HepG2 (cell line): ENCODE results near the gene NOCT. TPM values are rescaled to one million over a fixed set of nuclear protein-coding genes. Genes with fewer than 3 reads are reported as not detected.
"Not testable (repeated sequence)": the region's sequence is repeated elsewhere in the genome, so short reads cannot be mapped to it uniquely, and the experiment has no call there.

Experiments
- ATAC-seq: fragments of 200-7000 bp; cut with Tn5 transposase; 3 replicates; pipeline ENCODE4 v1.9.1; 2020; ENCODE audit warnings: mild to moderate bottlenecking, moderate library complexity
- BruUV-seq: library from RNA; stranded (reverse); fragments of 400-500 nt; replicated peaks from 2 replicates; lab custom pipeline; 2021; lab: Mats Ljungman, UMichigan
- CTCF ChIA-PET: fragments of 300-600 bp; formaldehyde crosslinking; extraction: SDS; loops from one replicate; lab custom pipeline; 2021; ENCODE audit warnings: low total read pairs, inconsistent platforms, low intra/inter-chr PET ratio; lab: Yijun Ruan, JAX
- POLR2A ChIA-PET: fragments of 350-600 bp; sonication (Branson Sonifier 250); formaldehyde crosslinking; loops from one replicate; lab custom pipeline; 2020; ENCODE audit warnings: antibody characterized with exemption, inconsistent platforms; lab: Yijun Ruan, JAX
- DNase-seq: peaks from one replicate; pipeline ENCODE4 v3.0.0-alpha.2; 2015; ENCODE audit warnings: low spot score
- FAIRE-seq: peaks from 3 replicates; lab custom pipeline; 2011; peaks lifted over from hg19 to GRCh38; lab: Jason Lieb, UNC
- H2AFZ ChIP-seq: one replicate; pipeline ENCODE4 v1.6.1; 2011; ENCODE audit warnings: low read length, inconsistent platforms
- H3K27ac ChIP-seq: fragments of 300-600 bp; 3 replicates; pipeline ENCODE4 v1.8.0; 2011; ENCODE audit warnings: mixed run types, mild to moderate bottlenecking, mixed read lengths, low read length, inconsistent platforms; ENCODE audit not compliant: insufficient read depth; ENCODE audit errors: extremely low read length
- H3K27me3 ChIP-seq, 2 experiments: fragments of 200-600 bp in 1 of 2; 2 replicates in 1 of 2; 3 replicates in 1 of 2; pipeline versions ENCODE4 v1.6.0 to v1.8.0; 2011; ENCODE audit warnings: low read length in 2 of 2, mild to moderate bottlenecking in 2 of 2, moderate library complexity in 2 of 2, inconsistent platforms in 1 of 2; ENCODE audit not compliant: insufficient read depth in 2 of 2, control insufficient read depth in 1 of 2
- H3K36me3 ChIP-seq, 2 experiments: fragments of 200-600 bp in 1 of 2; replicated peaks in 1 of 2; 2 replicates in 1 of 2; 3 replicates in 1 of 2; pipeline versions ENCODE4 v1.5.1 to v1.8.0; 2011; ENCODE audit warnings: low read length in 2 of 2, inconsistent platforms in 1 of 2; ENCODE audit not compliant: insufficient read depth in 2 of 2, control insufficient read depth in 1 of 2
- H3K4me1 ChIP-seq: 2 replicates; pipeline ENCODE4 v1.5.1; 2012; ENCODE audit warnings: low read length, inconsistent platforms; ENCODE audit not compliant: insufficient read depth
- H3K4me2 ChIP-seq: 2 replicates; pipeline ENCODE4 v1.6.0; 2011; ENCODE audit warnings: low read depth, low read length, inconsistent platforms
- H3K4me3 ChIP-seq, 3 experiments: fragments of 200-600 bp in 1 of 3; sonication (generic), shearing (Covaris generic) in 1 of 3; replicated peaks in 1 of 3; 2 replicates each; pipeline ENCODE4 v1.5.1; 2011 to 2016; ENCODE audit warnings: low read length in 3 of 3, inconsistent platforms in 2 of 3, low read depth in 2 of 3, mild to moderate bottlenecking in 2 of 3, control low read depth in 1 of 3, mixed read lengths in 1 of 3; ENCODE audit not compliant: insufficient read depth in 1 of 3
- H3K79me2 ChIP-seq: one replicate; pipeline ENCODE4 v1.6.1; 2011; ENCODE audit warnings: low read length, inconsistent platforms; ENCODE audit not compliant: insufficient read depth
- H3K9ac ChIP-seq: 2 replicates; pipeline ENCODE4 v1.6.0; 2011; ENCODE audit warnings: mild to moderate bottlenecking, low read depth, low read length, inconsistent platforms; ENCODE audit not compliant: insufficient read depth
- H3K9me3 ChIP-seq: 2 replicates; pipeline ENCODE4 v1.5.1; 2012; ENCODE audit warnings: mild to moderate bottlenecking, low read length
- H4K20me1 ChIP-seq: 2 replicates; pipeline ENCODE4 v1.6.0; 2011; ENCODE audit warnings: inconsistent platforms, mild to moderate bottlenecking, low read length, moderate library complexity; ENCODE audit not compliant: insufficient read depth
- BRD4 ChIP-seq: sonication (generic); formaldehyde crosslinking; IDR thresholded peaks from 2 replicates; pipeline ENCODE4 v1.4.0; 2020; ENCODE audit warnings: missing genetic modification reagents
- HCFC1 ChIP-seq: fragments of 150-350 bp; IDR thresholded peaks from 2 replicates; pipeline ENCODE4 v1.6.1; 2014; ENCODE audit warnings: low read depth, low read length
- MIER2 ChIP-seq: IDR thresholded peaks from 2 replicates; pipeline ENCODE4 v1.6.1; 2016; ENCODE audit warnings: missing biosample characterization, missing genetic modification reagents
- NPAS2 ChIP-seq: sonication (generic); formaldehyde crosslinking; IDR thresholded peaks from 2 replicates; pipeline ENCODE4 v1.8.0; 2022; ENCODE audit warnings: mild to moderate bottlenecking, missing genetic modification reagents, borderline replicate concordance
- NR2F1 ChIP-seq, 2 experiments: fragments of 450-650 bp in 1 of 2; formaldehyde crosslinking in 1 of 2; IDR thresholded peaks; 2 replicates each; pipeline versions ENCODE4 v1.5.0 to v1.6.1; 2016 to 2020; ENCODE audit warnings: mild to moderate bottlenecking in 1 of 2, missing compliant biosample characterization in 1 of 2, missing genetic modification reagents in 1 of 2, moderate library complexity in 1 of 2
- RBAK ChIP-seq: sonication (generic); formaldehyde crosslinking; IDR thresholded peaks from 2 replicates; pipeline ENCODE4 v1.5.1; 2020; ENCODE audit warnings: mild to moderate bottlenecking, missing genetic modification reagents
- RFXANK ChIP-seq: IDR thresholded peaks from 2 replicates; pipeline ENCODE4 v1.6.1; 2016
- ZNF510 ChIP-seq: sonication (generic); formaldehyde crosslinking; IDR thresholded peaks from 2 replicates; pipeline ENCODE4 v1.4.0; 2020; ENCODE audit warnings: low read depth, mild to moderate bottlenecking, missing genetic modification reagents
- WGBS: methylation state at CpG from one replicate; pipeline ENCODE4 v1.1.6; 2017; ENCODE audit warnings: low lambda C conversion rate; 5-methylcytosine and 5-hydroxymethylcytosine counted together
- in situ Hi-C: cut with HindIII; loops from 2 replicates; pipeline ENCODE4 v1.10.0; 2017; ENCODE audit warnings: low pct_unique_long_range_greater_than_20kb; ENCODE audit not compliant: extremely low pct_ligation_motif_present
- intact Hi-C: fragments of 100-400 bp; cut with micrococcal nuclease; formaldehyde crosslinking; loops from one replicate; pipeline ENCODE4 v1.10.0; 2022; ENCODE audit not compliant: unreplicated experiment
- polyA plus RNA-seq, 8 experiments: library from polyadenylated mRNA; depleted of rRNA in 3 of 8; stranded (reverse) in 7 of 8; unstranded in 1 of 8; fragments of >200 nt; fragmentation: Illumina TruSeq in 4 of 8; extraction: Trizol in 4 of 8; gene quantifications; 2 replicates each; pipeline versions ENCODE4 v1.2.1 to v1.2.3, GENCODE V29; 2011 to 2016; ENCODE audit warnings: low read depth in 4 of 8, missing spikeins in 1 of 8, mixed read lengths in 1 of 8; ENCODE audit not compliant: insufficient read depth in 1 of 8
- total RNA-seq, 5 experiments: library from RNA; depleted of rRNA; stranded (reverse); fragments of >200 nt; fragmentation: Illumina TruSeq; extraction: Trizol; gene quantifications; 2 replicates each; pipeline ENCODE4 v1.2.3, GENCODE V29; 2016; ENCODE audit warnings: low read depth in 1 of 5
- TF ChIP-seq, protein P1 (sequence below): sonication (generic); formaldehyde crosslinking; IDR thresholded peaks from 2 replicates; pipeline ENCODE4 v1.4.0; 2020; ENCODE audit warnings: missing genetic modification reagents, mild to moderate bottlenecking, borderline replicate concordance
- TF ChIP-seq, protein P2 (sequence below): fragments of 450-650 bp; IDR thresholded peaks from 2 replicates; pipeline ENCODE4 v1.6.1; 2017; ENCODE audit warnings: mild to moderate bottlenecking

The NOCT gene
- total and polyA plus RNA-seq, 2 of the 13 experiments (the other 11 are each of a cell fraction or from before 2014, with no cell fraction given): 3.6 to 13.1 TPM

DNA sequence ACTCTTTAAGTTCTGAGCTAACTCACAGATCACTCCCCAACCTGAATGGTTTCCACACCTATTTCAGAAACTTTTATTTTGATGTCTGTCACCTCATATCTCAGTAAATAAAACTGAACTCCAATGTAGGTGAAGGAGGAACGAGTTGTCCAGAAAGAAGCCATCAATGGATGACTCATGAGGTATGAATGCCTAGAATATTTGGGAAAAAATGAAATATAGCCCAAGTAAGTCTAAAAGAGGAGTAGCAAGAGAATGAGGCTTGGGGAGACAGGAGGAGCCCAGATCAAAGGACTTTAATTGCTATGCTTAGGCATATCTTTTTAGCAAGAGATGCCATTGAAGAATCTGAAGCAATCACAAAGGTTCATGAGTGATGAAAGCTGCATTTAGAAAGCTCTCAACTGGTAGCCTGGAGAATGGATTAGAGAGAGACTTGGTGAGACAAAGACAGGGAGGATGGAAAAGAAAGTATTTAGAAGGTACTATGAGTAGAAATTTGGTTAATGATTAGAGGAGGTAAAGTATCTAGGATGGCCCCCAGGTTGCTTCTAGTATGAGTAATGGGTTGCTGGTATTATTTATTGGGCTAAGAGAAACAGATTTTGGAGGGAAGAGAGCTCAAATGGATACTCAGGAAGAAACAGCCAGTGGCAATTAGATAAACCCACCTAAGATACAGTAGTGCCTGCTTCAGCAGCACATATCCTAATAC is 39.4 kb downstream of the NOCT start (continued):
- TF ChIP-seq ZNF510 (CRISPR knock-in tag): no peak
- TF ChIP-seq HCFC1: no peak

DNA sequence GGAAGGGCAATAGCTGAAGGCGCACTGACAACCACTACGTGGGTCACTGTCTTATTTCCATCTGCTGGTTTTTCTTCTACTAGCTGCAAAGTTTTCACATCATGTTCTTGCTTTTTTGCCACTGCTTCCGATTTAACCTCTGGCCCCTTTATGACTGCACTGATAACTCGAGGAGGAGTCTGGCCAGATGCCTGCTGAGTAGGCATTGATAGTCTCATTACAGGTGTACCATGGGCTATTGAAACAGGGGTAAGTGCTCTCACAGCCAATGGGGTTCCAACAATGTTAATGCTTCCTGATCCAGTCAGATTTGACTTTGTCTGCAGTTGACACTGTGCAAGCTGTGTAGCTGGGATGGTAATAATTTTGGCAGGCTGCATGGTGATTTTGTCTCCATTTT is 43.4 kb downstream of the NOCT start:
- DNase-seq, H3K9ac ChIP-seq, H3K27ac ChIP-seq, in situ Hi-C loops, BruUV-seq, H4K20me1 ChIP-seq, intact Hi-C loops, H3K27me3 ChIP-seq, FAIRE-seq, H3K4me3 ChIP-seq, H3K4me2 ChIP-seq, H3K79me2 ChIP-seq, CTCF ChIA-PET, H3K4me1 ChIP-seq, POLR2A ChIA-PET, H3K9me3 ChIP-seq, H2AFZ ChIP-seq, ATAC-seq: not testable (repeated sequence)
- WGBS: 95% methylated on average over 4 of the region's 4 CpGs
- H3K36me3 ChIP-seq: peaks cover 7 to 44% of the 10 kb centered on the region in 2 experiments

DNA sequence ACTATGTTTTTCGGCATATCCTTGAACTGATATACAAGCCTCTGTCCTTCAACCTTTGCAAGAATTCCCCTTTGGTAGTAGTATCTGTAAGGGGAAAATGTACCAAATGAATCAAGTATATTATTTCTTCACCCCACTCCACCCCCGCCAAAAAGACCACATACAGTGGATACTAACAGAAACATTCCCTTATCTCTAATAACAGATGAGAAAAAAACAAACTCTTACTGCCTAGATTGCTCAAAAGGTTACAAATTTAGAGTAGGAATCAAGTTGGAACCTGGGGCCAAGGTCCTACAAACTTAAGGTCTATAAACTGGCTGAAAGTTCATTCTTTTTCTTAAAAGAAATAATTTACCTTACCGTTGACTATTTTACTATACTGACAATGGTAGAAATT is 45.0 kb downstream of the NOCT start:
- H3K9ac ChIP-seq: no peak overlapping the region
- no peaks in the 10 kb centered on the region for H3K9me3 ChIP-seq
- in situ Hi-C loops: no loop called here
- no peaks in the 10 kb centered on the region for H3K4me1 ChIP-seq
- ATAC-seq: no peak
- no peak overlapping the region for H3K4me2 ChIP-seq
- no peaks in the 10 kb centered on the region for H3K79me2 ChIP-seq
- intact Hi-C loops: no loop called here
- 97% methylated on average over 3 of the region's 3 CpGs for WGBS
- DNase-seq: no peak
- H2AFZ ChIP-seq: no peak overlapping the region
- CTCF ChIA-PET: no interaction called here
- H4K20me1 ChIP-seq: no peaks in the 10 kb centered on the region
- no peak overlapping the region for H3K4me3 ChIP-seq
- peaks cover 8 to 52% of the 10 kb centered on the region in 2 experiments for H3K36me3 ChIP-seq
- no peaks in the 10 kb centered on the region for H3K27me3 ChIP-seq
- no TSS peak for BruUV-seq
- FAIRE-seq: no peak
- POLR2A ChIA-PET: no interaction called here
- H3K27ac ChIP-seq: no peak overlapping the region
- TF ChIP-seq RFXANK (CRISPR knock-in tag) (no peak), NR2F1 (CRISPR knock-in tag; IDR thresholded peaks at IDR 0.05) (no peak), NPAS2 (CRISPR knock-in tag) (no peak), MIER2 (CRISPR knock-in tag) (no peak), BRD4 (no peak), RBAK (no peak)
- TF ChIP-seq, protein P1, sequence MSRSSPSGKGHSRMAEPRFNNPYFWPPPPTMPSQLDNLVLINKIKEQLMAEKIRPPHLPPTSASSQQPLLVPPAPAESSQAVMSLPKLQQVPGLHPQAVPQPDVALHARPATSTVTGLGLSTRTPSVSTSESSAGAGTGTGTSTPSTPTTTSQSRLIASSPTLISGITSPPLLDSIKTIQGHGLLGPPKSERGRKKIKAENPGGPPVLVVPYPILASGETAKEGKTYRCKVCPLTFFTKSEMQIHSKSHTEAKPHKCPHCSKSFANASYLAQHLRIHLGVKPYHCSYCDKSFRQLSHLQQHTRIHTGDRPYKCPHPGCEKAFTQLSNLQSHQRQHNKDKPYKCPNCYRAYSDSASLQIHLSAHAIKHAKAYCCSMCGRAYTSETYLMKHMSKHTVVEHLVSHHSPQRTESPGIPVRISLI: no peak
- TF ChIP-seq, protein P2, sequence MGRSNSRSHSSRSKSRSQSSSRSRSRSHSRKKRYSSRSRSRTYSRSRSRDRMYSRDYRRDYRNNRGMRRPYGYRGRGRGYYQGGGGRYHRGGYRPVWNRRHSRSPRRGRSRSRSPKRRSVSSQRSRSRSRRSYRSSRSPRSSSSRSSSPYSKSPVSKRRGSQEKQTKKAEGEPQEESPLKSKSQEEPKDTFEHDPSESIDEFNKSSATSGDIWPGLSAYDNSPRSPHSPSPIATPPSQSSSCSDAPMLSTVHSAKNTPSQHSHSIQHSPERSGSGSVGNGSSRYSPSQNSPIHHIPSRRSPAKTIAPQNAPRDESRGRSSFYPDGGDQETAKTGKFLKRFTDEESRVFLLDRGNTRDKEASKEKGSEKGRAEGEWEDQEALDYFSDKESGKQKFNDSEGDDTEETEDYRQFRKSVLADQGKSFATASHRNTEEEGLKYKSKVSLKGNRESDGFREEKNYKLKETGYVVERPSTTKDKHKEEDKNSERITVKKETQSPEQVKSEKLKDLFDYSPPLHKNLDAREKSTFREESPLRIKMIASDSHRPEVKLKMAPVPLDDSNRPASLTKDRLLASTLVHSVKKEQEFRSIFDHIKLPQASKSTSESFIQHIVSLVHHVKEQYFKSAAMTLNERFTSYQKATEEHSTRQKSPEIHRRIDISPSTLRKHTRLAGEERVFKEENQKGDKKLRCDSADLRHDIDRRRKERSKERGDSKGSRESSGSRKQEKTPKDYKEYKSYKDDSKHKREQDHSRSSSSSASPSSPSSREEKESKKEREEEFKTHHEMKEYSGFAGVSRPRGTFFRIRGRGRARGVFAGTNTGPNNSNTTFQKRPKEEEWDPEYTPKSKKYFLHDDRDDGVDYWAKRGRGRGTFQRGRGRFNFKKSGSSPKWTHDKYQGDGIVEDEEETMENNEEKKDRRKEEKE: no peak
